ENCODE data around the gene HUS1. TPM values are rescaled to one million over a fixed set of nuclear protein-coding genes. Genes with fewer than 3 reads are reported as not detected.

The HUS1 gene
- total RNA-seq, 2 experiments from 2014 or later, result 77.8 to 83.1 TPM

DNA sequence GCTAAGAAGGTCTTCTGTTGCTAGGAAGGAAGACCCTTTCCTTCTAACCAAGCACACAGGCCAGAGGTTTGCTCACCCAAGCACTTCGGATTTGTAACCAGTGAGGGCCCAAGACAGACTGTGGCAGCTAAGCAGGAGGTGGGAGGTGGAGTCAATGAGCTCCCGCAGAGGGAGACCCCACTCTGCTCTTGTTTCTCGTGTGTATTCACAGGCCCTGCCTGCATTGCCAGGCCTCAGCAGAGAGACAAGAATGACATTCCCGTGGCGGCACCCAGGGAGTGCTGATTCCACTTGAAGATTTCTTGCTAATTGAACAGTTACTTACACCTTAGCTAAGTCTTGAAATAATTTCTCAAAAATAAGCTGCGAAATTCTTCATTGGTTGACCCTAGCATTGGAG lies 44.6 kb downstream of the HUS1 start:
- TF ChIP-seq, protein P1, sequence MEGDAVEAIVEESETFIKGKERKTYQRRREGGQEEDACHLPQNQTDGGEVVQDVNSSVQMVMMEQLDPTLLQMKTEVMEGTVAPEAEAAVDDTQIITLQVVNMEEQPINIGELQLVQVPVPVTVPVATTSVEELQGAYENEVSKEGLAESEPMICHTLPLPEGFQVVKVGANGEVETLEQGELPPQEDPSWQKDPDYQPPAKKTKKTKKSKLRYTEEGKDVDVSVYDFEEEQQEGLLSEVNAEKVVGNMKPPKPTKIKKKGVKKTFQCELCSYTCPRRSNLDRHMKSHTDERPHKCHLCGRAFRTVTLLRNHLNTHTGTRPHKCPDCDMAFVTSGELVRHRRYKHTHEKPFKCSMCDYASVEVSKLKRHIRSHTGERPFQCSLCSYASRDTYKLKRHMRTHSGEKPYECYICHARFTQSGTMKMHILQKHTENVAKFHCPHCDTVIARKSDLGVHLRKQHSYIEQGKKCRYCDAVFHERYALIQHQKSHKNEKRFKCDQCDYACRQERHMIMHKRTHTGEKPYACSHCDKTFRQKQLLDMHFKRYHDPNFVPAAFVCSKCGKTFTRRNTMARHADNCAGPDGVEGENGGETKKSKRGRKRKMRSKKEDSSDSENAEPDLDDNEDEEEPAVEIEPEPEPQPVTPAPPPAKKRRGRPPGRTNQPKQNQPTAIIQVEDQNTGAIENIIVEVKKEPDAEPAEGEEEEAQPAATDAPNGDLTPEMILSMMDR (IDR thresholded peaks at IDR 0.05), result no peak
- Mint-ChIP-seq H3K27ac (no peak overlapping the region), H3K4me1 (ENCODE audit: low read depth) (no peaks in the 10 kb centered on the region), H3K27me3 (no peaks in the 10 kb centered on the region), H3K9me3 (no peaks in the 10 kb centered on the region), H3K36me3 (ENCODE audit: low read depth) (no peaks in the 10 kb centered on the region), H3K4me3 (no peak overlapping the region)
- H3K4me3 ChIP-seq (ENCODE audit: low read length), result no peak overlapping the region
- ChIA-PET POLR2A (no interaction called here), CTCF (no interaction called here)
- no peaks in the 10 kb centered on the region for H3K4me1 ChIP-seq (ENCODE audit: insufficient read depth, low read length)
- DNase-seq (no peak), ATAC-seq (ENCODE audit: poor library complexity) (no peak)
- H3K9me3 ChIP-seq (ENCODE audit: control insufficient read depth in 1 of 2, insufficient read depth in 1 of 2, low read length in 2 of 2), result no peaks in the 10 kb centered on the region
- H3K36me3 ChIP-seq (ENCODE audit: insufficient read depth, low read length), result no peaks in the 10 kb centered on the region
- intact Hi-C loops (cut with DNase I, micrococcal nuclease), result no loop called here
- H3K27ac ChIP-seq (ENCODE audit: low read depth in 1 of 2, low read length in 2 of 2), result no peak overlapping the region
- no peaks in the 10 kb centered on the region for H3K27me3 ChIP-seq (ENCODE audit: control insufficient read depth in 1 of 2, insufficient read depth in 2 of 2, low read length in 2 of 2)

DNA sequence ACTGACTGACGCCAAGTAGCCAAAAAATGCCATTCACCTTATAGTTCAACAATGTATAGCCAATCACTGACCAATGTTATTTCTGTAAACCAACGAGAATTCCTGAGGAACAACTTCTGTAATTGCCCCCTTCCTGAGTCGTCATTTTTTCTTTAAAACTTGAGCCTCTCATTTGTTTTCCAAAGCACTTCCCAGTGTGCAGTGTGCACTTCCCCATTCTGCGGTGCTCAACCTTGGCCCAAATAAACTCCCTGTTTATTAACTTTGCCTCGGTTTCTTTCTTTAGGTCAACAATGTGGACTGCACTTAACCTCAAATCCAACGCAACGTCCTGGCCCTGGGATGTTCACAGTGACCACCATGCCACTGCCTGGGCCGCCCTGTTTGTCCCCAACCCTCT lies 46.2 kb downstream of the HUS1 start:
- no peak overlapping the region for H3K4me3 Mint-ChIP-seq
- no peaks in the 10 kb centered on the region for H3K27me3 ChIP-seq (ENCODE audit: control insufficient read depth in 1 of 2, insufficient read depth in 2 of 2, low read length in 2 of 2)
- no peak overlapping the region for H3K4me3 ChIP-seq (ENCODE audit: low read length)
- TF ChIP-seq, protein P1 (IDR thresholded peaks at IDR 0.05), result no peak
- no peaks in the 10 kb centered on the region for H3K9me3 Mint-ChIP-seq
- no peaks in the 10 kb centered on the region for H3K4me1 Mint-ChIP-seq (ENCODE audit: low read depth)
- no peak for DNase-seq
- no peaks in the 10 kb centered on the region for H3K27me3 Mint-ChIP-seq
- H3K27ac ChIP-seq (ENCODE audit: low read depth in 1 of 2, low read length in 2 of 2), result no peak overlapping the region
- no peaks in the 10 kb centered on the region for H3K36me3 ChIP-seq (ENCODE audit: insufficient read depth, low read length)
- H3K4me1 ChIP-seq (ENCODE audit: insufficient read depth, low read length), result no peaks in the 10 kb centered on the region
- intact Hi-C loops (cut with DNase I, micrococcal nuclease), result no loop called here
- POLR2A ChIA-PET, result no interaction called here
- no peak for ATAC-seq (ENCODE audit: poor library complexity)
- H3K9me3 ChIP-seq (ENCODE audit: control insufficient read depth in 1 of 2, insufficient read depth in 1 of 2, low read length in 2 of 2), result no peaks in the 10 kb centered on the region
- H3K36me3 Mint-ChIP-seq (ENCODE audit: low read depth), result no peaks in the 10 kb centered on the region
- no peak overlapping the region for H3K27ac Mint-ChIP-seq
- CTCF ChIA-PET, result no interaction called here

DNA sequence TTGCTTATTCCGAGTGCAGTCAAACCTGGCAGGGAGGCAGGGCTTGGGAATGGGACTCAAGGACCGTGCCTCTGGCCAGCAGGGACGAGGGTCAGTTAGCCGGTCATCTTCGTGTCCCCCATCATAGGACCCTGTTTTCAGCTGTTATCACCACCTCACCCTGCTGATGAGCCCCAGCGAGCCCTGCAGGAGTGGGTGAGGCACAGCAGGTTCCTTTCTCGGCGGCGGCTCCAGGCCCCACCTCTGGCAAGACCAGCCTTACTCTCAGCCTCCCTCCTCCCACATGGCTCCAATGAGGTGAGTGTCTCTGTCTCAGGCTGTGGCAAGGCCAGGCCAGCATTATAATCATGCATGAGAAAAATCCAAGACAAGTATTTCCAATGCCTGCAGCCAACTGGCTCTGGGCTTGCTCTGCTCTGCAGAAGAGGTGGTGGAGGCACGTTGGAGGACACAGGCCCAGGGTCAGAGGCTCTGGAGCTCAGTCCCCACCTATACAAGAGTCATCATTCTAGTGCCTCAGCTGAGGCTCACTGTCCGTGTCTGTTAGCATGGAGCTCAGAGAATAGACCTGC lies 46.9 kb downstream of the HUS1 start:
- Mint-ChIP-seq H3K27me3 (no peaks in the 10 kb centered on the region), H3K4me1 (ENCODE audit: low read depth) (no peaks in the 10 kb centered on the region), H3K9me3 (no peaks in the 10 kb centered on the region), H3K4me3 (no peak overlapping the region), H3K27ac (no peak overlapping the region), H3K36me3 (ENCODE audit: low read depth) (no peaks in the 10 kb centered on the region)
- H3K4me3 ChIP-seq (ENCODE audit: low read length), result no peak overlapping the region
- CTCF ChIA-PET, result no interaction called here
- DNase-seq (no peak), ATAC-seq (ENCODE audit: poor library complexity) (no peak)
- H3K9me3 ChIP-seq (ENCODE audit: control insufficient read depth in 1 of 2, insufficient read depth in 1 of 2, low read length in 2 of 2), result no peaks in the 10 kb centered on the region
- H3K27me3 ChIP-seq (ENCODE audit: control insufficient read depth in 1 of 2, insufficient read depth in 2 of 2, low read length in 2 of 2), result no peaks in the 10 kb centered on the region
- no peaks in the 10 kb centered on the region for H3K4me1 ChIP-seq (ENCODE audit: insufficient read depth, low read length)
- no peak overlapping the region for H3K27ac ChIP-seq (ENCODE audit: low read depth in 1 of 2, low read length in 2 of 2)
- TF ChIP-seq, protein P1 (IDR thresholded peaks at IDR 0.05), result no peak
- no peaks in the 10 kb centered on the region for H3K36me3 ChIP-seq (ENCODE audit: insufficient read depth, low read length)
- POLR2A ChIA-PET, result no interaction called here
- intact Hi-C loops (cut with DNase I, micrococcal nuclease), result no loop called here

All from CD4-positive, alpha-beta T cell (primary cell).